ENCODE measurements around the gene DNASE1L2. TPM values are rescaled to one million over a fixed set of nuclear protein-coding genes. Genes with fewer than 3 reads are reported as not detected.

DNASE1L2 gene
- total and polyA plus RNA-seq, 2 of the 8 experiments (the other 6 are each of a cell fraction or from before 2014, with no cell fraction given), result 0.35 to 0.97 TPM

DNA sequence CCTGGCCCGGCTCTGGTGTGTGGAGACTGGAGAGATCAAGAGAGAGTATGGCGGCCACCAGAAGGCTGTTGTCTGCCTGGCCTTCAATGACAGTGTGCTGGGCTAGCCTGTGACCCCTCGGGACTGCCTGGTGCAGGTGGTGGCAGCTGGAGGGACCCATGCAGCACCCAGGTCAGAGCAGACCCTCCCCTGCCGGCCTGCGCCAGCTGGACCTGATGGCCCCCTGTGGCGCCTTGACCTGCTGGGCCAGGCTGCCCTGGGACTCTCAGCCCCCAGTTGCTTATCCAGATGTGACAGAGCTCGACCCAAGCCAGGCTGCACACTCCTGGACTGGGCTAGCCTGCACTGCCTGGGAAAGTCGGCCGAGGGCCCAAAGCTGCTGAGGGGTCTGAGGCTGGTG is 27.5 kb upstream of the DNASE1L2 start:
- Histone ChIP-seq H2AK5ac (ENCODE audit: low read depth, low read length) (no peak overlapping the region), H4K8ac (ENCODE audit: extremely low read depth, insufficient read depth, low read length) (no peak overlapping the region), H2BK20ac (ENCODE audit: low read length) (no peak overlapping the region), H2BK12ac (ENCODE audit: low read depth, low read length) (no peak overlapping the region), H3K56ac (replicated peaks; ENCODE audit: insufficient read length, low read depth, low read length) (no peak overlapping the region), H2AFZ (ENCODE audit: low read length) (no peak overlapping the region), H3K27ac (ENCODE audit: low read depth, low read length) (no peak overlapping the region), H3K79me2 (ENCODE audit: control insufficient read depth in 1 of 2, insufficient read depth in 2 of 2, low read length in 2 of 2) (peaks cover 3 to 19% of the 10 kb centered on the region in 2 experiments; a peak in 2 of 4 replicates), H3K18ac (ENCODE audit: extremely low read depth, low read length) (no peak overlapping the region), H3K4ac (replicated peaks; ENCODE audit: insufficient read length, low read depth, low read length) (no peak overlapping the region), H3K4me3 (ENCODE audit: extremely low read depth in 1 of 4, insufficient read depth in 2 of 4, low read depth in 3 of 4, low read length in 4 of 4) (no peak overlapping the region), H4K5ac (ENCODE audit: insufficient read length, low read depth, low read length) (no peak overlapping the region), H3K36me3 (ENCODE audit: control insufficient read depth in 2 of 4, insufficient read depth in 4 of 4, low read length in 3 of 4) (peaks cover 8 to 42% (median 19%) of the 10 kb centered on the region in 4 experiments; a peak in 6 of 8 replicates), H2BK15ac (ENCODE audit: low read length) (no peak overlapping the region), H4K20me1 (replicated peaks in 1 of 2; ENCODE audit: control insufficient read depth in 1 of 2, insufficient read depth in 2 of 2, low read length in 2 of 2) (peaks cover 8 to 36% of the 10 kb centered on the region in 2 experiments), H2BK5ac (ENCODE audit: low read depth, low read length) (no peak overlapping the region), H3K9me3 (ENCODE audit: insufficient read depth in 2 of 2, low read depth in 1 of 2, low read length in 1 of 2) (no peaks in the 10 kb centered on the region), H3K4me1 (replicated peaks in 1 of 4; ENCODE audit: control insufficient read depth in 3 of 4, insufficient read depth in 4 of 4, low read length in 3 of 4) (peaks cover 0 to 27% (median 12%) of the 10 kb centered on the region in 4 experiments; a peak in 6 of 7 replicates), H2BK120ac (replicated peaks; ENCODE audit: low read depth, low read length) (no peak overlapping the region), H3K23me2 (ENCODE audit: low read depth, low read length) (peaks cover 19% of the 10 kb centered on the region), H3K23ac (ENCODE audit: insufficient read length) (no peak overlapping the region), H3K4me2 (ENCODE audit: insufficient read depth in 1 of 2, low read depth in 2 of 2, low read length in 2 of 2) (no peak overlapping the region), H4K91ac (replicated peaks; ENCODE audit: insufficient read length, low read length) (no peak overlapping the region), H3K9ac (replicated peaks in 1 of 4; ENCODE audit: extremely low read depth in 1 of 4, low read depth in 3 of 4, low read length in 3 of 4) (no peak overlapping the region), H3K27me3 (replicated peaks in 1 of 4; ENCODE audit: control insufficient read depth in 3 of 4, extremely low read depth in 1 of 4, insufficient read depth in 3 of 4, low read length in 3 of 4) (no peaks in the 10 kb centered on the region), H3K14ac (ENCODE audit: insufficient read length) (no peak overlapping the region), H3K79me1 (ENCODE audit: low read depth, low read length) (peaks cover 10% of the 10 kb centered on the region)
- no peak for DNase-seq (ENCODE audit: low read depth in 1 of 2, low spot score in 2 of 2)
- WGBS, 2 experiments (ENCODE audit: extremely low coverage in 1 of 2, insufficient coverage in 1 of 2, insufficient read length in 1 of 2, insufficient replicate concordance in 2 of 2, low coverage in 1 of 2, low lambda C conversion rate in 2 of 2, missing lambda C conversion rate in 1 of 2), result 95% methylated on average over 9 of the region's 9 CpGs; no CpG with 5 or more reads in 1 of the 2 experiments
- FAIRE-seq, result no peak
- ChIA-PET POLR2A (ENCODE audit: partially characterized antibody) (interaction anchor here (0.7 to 15.1 kb wide), 15 partner anchors 12 to 324 kb away, joined by 3 to 156 read pairs (median 6); partner anchors contain the start of genes CASKIN1, E4F1, ECI1 and TRAF7), CTCF (ENCODE audit: partially characterized antibody) (interaction anchor here (0.9 to 3.2 kb wide), 3 partner anchors 10 to 38 kb away, joined by 3 to 20 read pairs (median 6); no protein-coding TSS in a partner anchor)
- no peak for TF ChIP-seq YY1 (IDR thresholded peaks at IDR 0.05; ENCODE audit: low read depth, low read length)
- no peak for TF ChIP-seq GABPA (IDR thresholded peaks at IDR 0.05; ENCODE audit: borderline replicate concordance, insufficient read depth, low read length)
- no peak for TF ChIP-seq CHD2 (IDR thresholded peaks at IDR 0.05; ENCODE audit: low read length)
- TF ChIP-seq KDM1A (IDR thresholded peaks at IDR 0.05; ENCODE audit: borderline replicate concordance, low read length), result no peak
- no peak for TF ChIP-seq RNF2 (IDR thresholded peaks at IDR 0.05; ENCODE audit: borderline replicate concordance, low read depth, low read length, missing control alignments, poor library complexity, severe bottlenecking)
- no peak for TF ChIP-seq RFX5 (IDR thresholded peaks at IDR 0.05; ENCODE audit: borderline replicate concordance, low read depth, low read length)
- TF ChIP-seq, protein P1, sequence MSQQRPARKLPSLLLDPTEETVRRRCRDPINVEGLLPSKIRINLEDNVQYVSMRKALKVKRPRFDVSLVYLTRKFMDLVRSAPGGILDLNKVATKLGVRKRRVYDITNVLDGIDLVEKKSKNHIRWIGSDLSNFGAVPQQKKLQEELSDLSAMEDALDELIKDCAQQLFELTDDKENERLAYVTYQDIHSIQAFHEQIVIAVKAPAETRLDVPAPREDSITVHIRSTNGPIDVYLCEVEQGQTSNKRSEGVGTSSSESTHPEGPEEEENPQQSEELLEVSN (IDR thresholded peaks at IDR 0.05), result no peak
- TF ChIP-seq SP2 (IDR thresholded peaks at IDR 0.05; ENCODE audit: low read length), result no peak
- TF ChIP-seq SIRT6 (IDR thresholded peaks at IDR 0.05; ENCODE audit: low read length), result no peak
- TF ChIP-seq, protein P2, sequence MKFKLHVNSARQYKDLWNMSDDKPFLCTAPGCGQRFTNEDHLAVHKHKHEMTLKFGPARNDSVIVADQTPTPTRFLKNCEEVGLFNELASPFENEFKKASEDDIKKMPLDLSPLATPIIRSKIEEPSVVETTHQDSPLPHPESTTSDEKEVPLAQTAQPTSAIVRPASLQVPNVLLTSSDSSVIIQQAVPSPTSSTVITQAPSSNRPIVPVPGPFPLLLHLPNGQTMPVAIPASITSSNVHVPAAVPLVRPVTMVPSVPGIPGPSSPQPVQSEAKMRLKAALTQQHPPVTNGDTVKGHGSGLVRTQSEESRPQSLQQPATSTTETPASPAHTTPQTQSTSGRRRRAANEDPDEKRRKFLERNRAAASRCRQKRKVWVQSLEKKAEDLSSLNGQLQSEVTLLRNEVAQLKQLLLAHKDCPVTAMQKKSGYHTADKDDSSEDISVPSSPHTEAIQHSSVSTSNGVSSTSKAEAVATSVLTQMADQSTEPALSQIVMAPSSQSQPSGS (IDR thresholded peaks at IDR 0.05; ENCODE audit: low read length), result no peak
- TF ChIP-seq SAP30 (IDR thresholded peaks at IDR 0.05; ENCODE audit: insufficient read depth, insufficient replicate concordance, low read length), result no peak

Measured in H1 (cell line).